ENCODE results near the gene CHST11.

CHST11 gene

GRCh38 chr12:104669089-104669721, 212.5 kb downstream of the CHST11 start (continued):
- no peak for TF ChIP-seq ZSCAN4 (tag by site-specific recombination; IDR thresholded peaks at IDR 0.05)
- no peak for TF ChIP-seq ZNF549 (tag by site-specific recombination; IDR thresholded peaks at IDR 0.05)
- peak; percentile 64 for TF ChIP-seq FEZF1 (tag by site-specific recombination; IDR thresholded peaks at IDR 0.05)
- TF ChIP-seq ZBTB10 (tag by site-specific recombination; IDR thresholded peaks at IDR 0.05): no peak
- TF ChIP-seq SP7 (tag by site-specific recombination; IDR thresholded peaks at IDR 0.05): no peak
- TF ChIP-seq ZNF654 (tag by site-specific recombination; IDR thresholded peaks at IDR 0.05; ENCODE audit: low read depth): 0 out of 2 replicates have a peak, but pooled peaks have one; percentile 5
- TF ChIP-seq ZNF202 (tag by site-specific recombination; IDR thresholded peaks at IDR 0.05; ENCODE audit: borderline replicate concordance): no peak

GRCh38 chr12:104669851-104670337, 213.1 kb downstream of the CHST11 start:
- Histone ChIP-seq H3K27ac (ENCODE audit: extremely low read depth, low read depth, low read length) (no peak overlapping the region), H3K4me1 (ENCODE audit: control insufficient read depth, insufficient read depth, low read length) (peaks cover 21% of the 10 kb centered on the region), H3K9me3 (ENCODE audit: control insufficient read depth, insufficient read depth, low read depth, low read length) (no peaks in the 10 kb centered on the region), H3K4me3 (ENCODE audit: low read depth, low read length) (no peak overlapping the region), H3K36me3 (ENCODE audit: control insufficient read depth in 2 of 2, insufficient read depth in 1 of 2, low read length in 2 of 2) (no peaks in the 10 kb centered on the region)
- 0 out of 2 replicates have a peak, but pooled peaks have one; percentile 18 for TF ChIP-seq REST (tag by site-specific recombination; IDR thresholded peaks at IDR 0.05)
- no peak for TF ChIP-seq ZNF175 (tag by site-specific recombination; IDR thresholded peaks at IDR 0.05)
- ChIA-PET CTCF (interaction anchor here (1.2 kb wide), 1 partner anchor 288 kb away, joined by 4 read pairs; no protein-coding TSS in a partner anchor), POLR2A (no interaction called here)

- CTCF ChIA-PET: interaction anchor here (0.5 kb wide), 1 partner anchor 144 kb away, joined by 3 read pairs; no protein-coding TSS in a partner anchor
- H3K36me3 ChIP-seq (ENCODE audit: control insufficient read depth in 2 of 2, insufficient read depth in 1 of 2, low read length in 2 of 2): no peaks in the 10 kb centered on the region
- no peaks in the 10 kb centered on the region for H3K9me3 ChIP-seq (ENCODE audit: control insufficient read depth, insufficient read depth, low read depth, low read length)
- POLR2A ChIA-PET: interaction anchor here (0.5 kb wide), 1 partner anchor 33 kb away, joined by 4 read pairs; no protein-coding TSS in a partner anchor
- peaks cover 21% of the 10 kb centered on the region for H3K4me1 ChIP-seq (ENCODE audit: control insufficient read depth, insufficient read depth, low read length)
- no peak overlapping the region for H3K4me3 ChIP-seq (ENCODE audit: low read depth, low read length)
- H3K27ac ChIP-seq (ENCODE audit: extremely low read depth, low read depth, low read length): no peak overlapping the region; the same call in 1 of the 2 replicates
- TF ChIP-seq ZSCAN4 (tag by site-specific recombination; IDR thresholded peaks at IDR 0.05) (peak; percentile 91), ZNF366 (tag by site-specific recombination; conservative IDR thresholded peaks at IDR 0.05) (no peak), ZNF18 (tag by site-specific recombination; IDR thresholded peaks at IDR 0.05) (peak; percentile 94), ZBTB20 (tag by site-specific recombination; IDR thresholded peaks at IDR 0.05) (peak; percentile 24; the same call in 1 of the 2 replicates), ZNF133 (tag by site-specific recombination; IDR thresholded peaks at IDR 0.05) (0 out of 2 replicates have a peak, but pooled peaks have one; percentile 16), ZFHX2 (tag by site-specific recombination; conservative IDR thresholded peaks at IDR 0.05) (peak; percentile 100), SP3 (tag by site-specific recombination; IDR thresholded peaks at IDR 0.05) (no peak), ZNF776 (tag by site-specific recombination; IDR thresholded peaks at IDR 0.05; ENCODE audit: borderline replicate concordance) (0 out of 2 replicates have a peak, but pooled peaks have one; percentile 67), ZNF645 (tag by site-specific recombination; IDR thresholded peaks at IDR 0.05) (peak; percentile 25; the same call in 1 of the 2 replicates)
Observed at GRCh38 chr12:104670439-104671408, 214.0 kb downstream of the CHST11 start.

Measured in HEK293 (cell line).